NT2/D1 (cell line): ENCODE results near the gene ARHGEF16.

Source experiments
- YY1 ChIP-seq: IDR thresholded peaks from 2 replicates; pipeline ENCODE4 v1.6.1; 2011; ENCODE audit not compliant: insufficient read length, insufficient read depth
- ZNF274 ChIP-seq: IDR thresholded peaks from 2 replicates; pipeline ENCODE4 v1.6.1; 2011; ENCODE audit warnings: mild to moderate bottlenecking, low read depth, low read length

DNA sequence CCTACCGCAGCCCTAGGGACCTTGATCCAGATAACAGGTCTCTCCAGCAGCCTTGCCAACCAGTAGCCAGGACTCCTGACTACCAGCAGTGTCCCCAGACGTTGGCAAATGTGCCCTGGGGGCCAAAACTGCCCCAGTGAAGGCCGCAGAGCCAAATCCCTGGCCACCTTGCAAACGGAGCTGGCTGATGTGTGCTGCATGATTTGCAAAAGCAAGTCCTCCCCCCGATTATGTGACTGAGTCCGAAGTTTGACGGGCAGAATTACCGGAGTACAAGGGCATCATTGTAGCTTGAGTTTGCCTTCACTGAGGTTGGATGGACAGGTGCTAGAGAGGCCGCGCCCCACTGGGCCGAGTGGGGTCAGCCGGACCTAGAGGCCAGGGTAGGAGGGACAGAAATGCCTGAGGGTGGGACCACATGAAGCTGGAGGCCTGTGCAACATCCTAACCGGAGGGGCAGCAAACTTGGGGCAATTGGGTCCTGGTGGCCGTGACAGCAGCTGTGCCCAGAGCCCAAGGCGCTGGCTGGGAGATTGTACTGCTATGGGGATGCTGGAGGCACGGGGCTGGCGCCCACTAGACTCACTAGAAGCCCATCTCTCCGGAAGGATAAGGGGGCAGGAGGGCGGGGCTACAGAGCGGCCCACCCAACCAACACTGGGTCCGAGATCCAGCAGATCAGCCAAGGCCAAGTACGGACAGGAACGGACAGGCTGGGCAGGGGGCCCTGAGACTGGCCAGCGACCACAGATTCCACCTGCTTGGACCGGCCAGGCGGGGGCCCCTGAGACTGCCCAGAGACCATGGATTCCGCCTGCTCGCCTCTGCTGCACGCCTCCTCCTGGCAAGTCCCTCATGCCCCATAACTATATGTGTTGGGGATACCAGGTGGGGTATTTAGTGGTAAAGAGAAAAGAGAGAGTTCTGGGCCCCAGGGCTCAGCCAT is 2.8 kb downstream of the ARHGEF16 start:
- TF ChIP-seq YY1, result no peak
- no peak for TF ChIP-seq ZNF274
